Brain pericyte (primary cell): ENCODE results near the gene THAP9.
"Not testable (repeated sequence)": the region's sequence is repeated elsewhere in the genome, so short reads cannot be mapped to it uniquely, and the experiment has no call there.

Experiments used
- DNase-seq: peaks from one replicate; pipeline ENCODE4 v3.0.0-alpha.2; 2012; ENCODE audit warnings: low read depth, low spot score

Gene THAP9

DNA sequence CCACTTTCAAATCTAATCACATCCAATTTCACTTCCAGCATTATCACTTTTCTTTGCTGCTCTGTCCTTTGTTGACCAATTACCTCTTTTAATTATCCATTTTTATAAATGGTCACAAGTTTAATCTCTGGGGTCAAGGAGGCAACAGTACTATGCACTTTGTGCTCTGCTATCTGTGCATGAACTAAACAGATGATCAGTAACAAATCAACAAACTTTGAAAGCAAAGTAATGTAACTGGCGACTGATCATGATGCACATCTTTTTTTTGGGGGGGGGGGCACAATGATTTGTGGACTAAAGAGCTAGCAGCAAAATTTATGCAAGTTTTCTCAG is 8.1 kb upstream of the THAP9 start:
- no peak for DNase-seq

DNA sequence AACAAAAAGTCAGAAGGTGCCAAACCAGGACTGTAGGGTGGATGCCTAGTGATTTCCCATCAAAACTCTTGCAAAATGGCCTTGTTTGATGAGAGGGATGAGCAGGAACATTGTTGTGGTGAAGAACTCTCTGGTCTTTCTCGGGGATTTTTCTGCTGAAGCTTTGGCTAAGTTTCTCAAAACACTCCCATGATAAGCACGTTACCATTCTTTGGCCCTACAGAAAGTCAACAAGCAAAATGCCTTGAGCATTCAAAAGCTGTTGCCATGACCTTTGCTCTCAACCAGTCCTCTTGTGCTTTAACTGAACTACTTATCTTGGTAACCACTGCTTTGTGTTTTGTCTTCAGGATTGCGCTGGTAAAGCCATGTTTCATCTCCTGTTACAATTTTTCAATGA is 6.6 kb upstream of the THAP9 start:
- no peak for DNase-seq

DNA sequence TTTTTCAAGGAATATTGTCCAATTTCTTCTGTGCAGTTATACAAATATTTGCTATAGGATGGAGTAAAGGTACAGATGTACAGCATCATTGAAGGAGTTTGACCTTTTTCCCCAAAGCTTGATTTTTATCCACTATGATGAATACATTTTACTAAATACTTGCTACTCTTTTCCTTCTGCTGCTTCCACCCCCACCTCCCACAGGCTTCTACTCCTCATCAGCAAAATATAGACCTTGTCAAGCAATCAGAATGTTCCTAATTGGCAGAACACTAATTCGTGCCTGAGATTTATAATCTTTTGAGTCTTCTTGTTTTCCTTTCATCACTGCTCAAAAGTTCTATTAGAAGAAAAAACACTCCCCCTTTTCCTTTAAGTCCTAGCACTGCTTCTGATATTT is 3.8 kb upstream of the THAP9 start:
- DNase-seq = no peak

GRCh38 chr4:82898322-82899243 is 2.0 kb upstream of the THAP9 start:
- no peak for DNase-seq

GRCh38 chr4:82899374-82900065 is 1.0 kb upstream of the THAP9 start:
- no peak for DNase-seq

GRCh38 chr4:82900066-82900410 is 497 bp upstream of the THAP9 start:
- DNase-seq = peak; percentile 39

DNA sequence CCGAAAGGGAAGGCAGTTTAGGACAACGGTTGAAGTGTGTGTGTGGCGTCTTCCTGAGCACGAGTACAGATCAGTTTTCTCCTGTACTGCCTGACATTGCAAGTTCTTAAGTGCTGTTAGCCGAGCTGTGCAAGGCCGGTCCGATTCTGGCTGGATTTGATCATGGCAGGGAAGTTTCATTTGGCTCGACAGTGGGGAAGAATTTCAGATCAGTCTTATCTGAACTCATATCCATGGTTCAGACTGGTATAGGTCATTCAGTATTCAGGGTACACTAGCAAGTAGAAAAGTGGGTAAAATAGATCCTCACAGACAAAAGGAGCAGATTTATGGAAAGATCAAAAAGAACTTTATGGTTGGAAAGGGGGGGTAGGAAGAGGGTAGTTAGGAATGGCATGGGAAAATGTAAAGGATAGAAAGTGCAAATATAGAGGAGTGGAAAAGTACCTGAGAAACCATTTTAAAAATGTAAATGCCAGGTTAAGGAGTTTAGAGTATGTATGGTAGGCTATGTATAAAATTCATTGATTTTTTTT is 716 bp downstream of the THAP9 start:
- DNase-seq = no peak

DNA sequence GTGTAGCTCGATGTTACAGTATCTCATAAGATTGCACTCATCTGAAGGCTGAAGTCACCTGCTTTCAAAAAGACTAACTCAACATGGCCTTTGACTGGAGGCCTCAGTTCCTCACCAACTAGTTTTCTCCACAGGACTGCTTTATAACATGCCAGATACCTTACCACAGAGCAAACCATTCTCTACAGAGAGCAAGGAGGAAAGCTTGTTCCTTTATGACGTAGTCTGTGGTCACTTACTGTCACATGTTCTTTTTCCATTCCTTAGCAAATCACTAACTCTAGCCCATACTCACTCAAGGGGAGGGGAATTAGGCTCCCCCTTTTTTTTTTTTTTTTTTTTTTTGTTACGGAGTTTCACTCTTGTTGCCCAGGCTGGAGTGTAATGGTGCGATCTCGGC is 3.2 kb downstream of the THAP9 start:
- DNase-seq = no peak

GRCh38 chr4:82905205-82905604 is 4.7 kb downstream of the THAP9 start:
- DNase-seq = no peak

GRCh38 chr4:82906469-82906868 is 5.9 kb downstream of the THAP9 start:
- no peak for DNase-seq

GRCh38 chr4:82909326-82909725 is 8.8 kb downstream of the THAP9 start:
- no peak for DNase-seq

DNA sequence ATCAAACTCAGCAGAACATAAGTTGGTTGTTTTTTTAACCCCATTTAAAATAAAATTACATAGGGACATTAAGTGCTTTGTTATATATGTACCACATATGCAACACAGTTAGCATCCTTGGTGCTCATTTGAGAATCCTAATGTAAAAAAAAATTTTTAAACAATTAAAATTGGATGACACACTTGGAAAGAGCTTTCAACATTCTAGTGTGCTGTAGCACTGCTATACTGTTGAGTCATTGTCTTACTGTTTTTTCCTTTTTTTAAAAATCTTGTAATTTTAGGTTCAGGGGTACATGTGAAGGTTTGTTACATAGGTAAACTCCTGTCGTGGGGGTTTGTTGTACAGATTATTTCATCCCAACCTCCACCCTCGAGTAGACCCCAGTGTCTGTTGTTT is 12.8 kb downstream of the THAP9 start:
- DNase-seq = no peak

GRCh38 chr4:82913968-82914367 is 13.4 kb downstream of the THAP9 start:
- not testable (repeated sequence) for DNase-seq

DNA sequence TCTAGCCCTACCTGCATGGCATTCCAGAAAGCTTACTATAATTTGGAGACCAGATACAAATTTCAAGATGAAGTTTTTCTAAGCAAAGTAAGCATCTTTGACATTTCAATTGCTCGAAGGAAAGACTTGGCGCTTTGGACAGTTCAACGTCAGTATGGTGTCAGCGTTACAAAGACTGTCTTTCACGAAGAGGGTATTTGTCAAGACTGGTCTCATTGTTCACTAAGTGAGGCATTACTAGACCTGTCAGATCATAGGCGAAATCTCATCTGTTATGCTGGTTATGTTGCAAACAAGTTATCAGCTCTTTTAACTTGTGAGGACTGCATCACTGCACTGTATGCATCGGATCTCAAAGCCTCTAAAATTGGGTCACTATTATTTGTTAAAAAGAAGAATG is 17.6 kb downstream of the THAP9 start:
- DNase-seq = no peak

DNA sequence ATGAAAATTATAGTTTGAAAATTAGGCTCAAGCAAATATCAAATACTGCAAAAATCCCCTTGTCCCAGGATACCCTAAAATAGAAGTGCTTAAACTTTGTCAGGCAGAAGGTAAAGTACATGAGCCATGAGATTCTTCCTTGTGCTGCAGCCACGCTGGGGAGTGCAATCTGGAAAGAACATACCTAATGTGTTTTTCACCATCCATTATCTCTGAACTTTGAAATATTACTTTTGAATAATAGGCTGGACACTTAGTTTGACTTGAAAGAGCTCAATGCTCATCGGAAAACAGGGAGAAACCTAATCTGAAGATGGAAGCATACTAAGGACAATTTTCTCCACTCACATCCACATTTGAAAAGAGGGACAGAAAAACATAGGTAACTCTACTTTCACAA is 18.9 kb downstream of the THAP9 start:
- DNase-seq = no peak

DNA sequence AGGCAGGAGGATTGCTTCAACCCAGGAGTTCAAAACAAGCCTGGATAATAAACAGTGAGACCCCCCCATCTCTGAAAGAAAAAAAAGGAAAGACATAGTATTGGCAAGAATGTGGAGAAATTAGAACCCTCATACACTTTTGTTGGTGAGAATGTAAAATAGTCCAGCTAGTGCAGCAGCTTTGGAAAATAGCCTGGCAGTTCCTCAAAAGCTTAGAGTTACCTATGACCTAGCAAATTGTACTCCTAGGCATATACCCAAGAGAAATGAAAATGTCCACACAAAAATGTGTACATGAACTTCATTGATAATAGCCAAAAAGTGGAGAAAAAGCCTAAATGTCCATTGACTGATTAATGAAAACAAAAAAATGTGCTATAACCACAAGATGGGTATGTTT is 21.3 kb downstream of the THAP9 start:
- no peak for DNase-seq

GRCh38 chr4:82930848-82931755 is 30.6 kb downstream of the THAP9 start:
- DNase-seq = no peak

- DNase-seq = no peak
Observed at GRCh38 chr4:82934441-82934840, 33.9 kb downstream of the THAP9 start.

DNA sequence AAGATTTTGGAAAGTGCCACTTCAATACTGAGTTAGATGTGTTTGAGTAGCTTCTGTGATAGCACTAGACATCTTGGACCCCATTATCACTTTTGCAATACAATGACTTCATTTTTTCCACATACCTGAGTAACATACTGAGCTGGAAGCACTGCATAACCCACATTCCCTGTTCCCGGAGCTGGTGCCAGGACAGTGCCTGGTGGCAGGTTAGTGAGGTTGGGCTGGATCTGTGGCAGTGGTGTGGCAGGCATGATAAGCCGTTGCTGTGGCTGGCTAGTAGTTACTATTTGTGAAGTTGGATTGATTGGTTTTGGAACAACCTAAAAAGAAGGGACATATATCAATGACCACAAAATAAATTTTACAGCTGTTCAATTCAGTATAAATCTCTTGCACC is 38.9 kb downstream of the THAP9 start:
- no peak for DNase-seq

- no peak for DNase-seq
Observed at GRCh38 chr4:82947498-82947897, 47.0 kb downstream of the THAP9 start.

DNA sequence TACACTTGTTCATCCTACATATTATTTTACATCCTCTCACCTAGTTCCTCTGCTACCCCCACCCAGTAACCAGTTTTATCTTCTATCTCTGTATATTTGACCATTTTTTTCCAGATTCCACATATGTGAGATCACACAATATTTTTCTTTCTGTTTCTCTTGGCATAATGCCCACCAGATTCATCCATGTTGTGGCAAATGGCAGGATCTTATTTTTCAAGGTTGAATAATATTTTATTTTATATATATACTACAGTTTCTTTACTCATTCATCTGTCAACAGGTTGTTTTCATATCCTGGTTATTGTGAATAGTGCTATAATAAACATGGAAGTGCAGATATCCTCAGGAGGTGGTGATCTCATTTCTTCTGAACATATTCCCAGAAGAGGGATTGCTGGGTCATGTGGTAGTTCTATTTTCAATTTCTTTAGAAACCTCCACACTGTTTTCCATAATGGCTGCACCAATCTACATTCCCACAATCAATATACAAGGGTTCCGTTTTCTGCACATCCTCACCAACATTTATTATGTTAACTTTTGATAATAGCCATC is 48.2 kb downstream of the THAP9 start:
- no peak for DNase-seq

DNA sequence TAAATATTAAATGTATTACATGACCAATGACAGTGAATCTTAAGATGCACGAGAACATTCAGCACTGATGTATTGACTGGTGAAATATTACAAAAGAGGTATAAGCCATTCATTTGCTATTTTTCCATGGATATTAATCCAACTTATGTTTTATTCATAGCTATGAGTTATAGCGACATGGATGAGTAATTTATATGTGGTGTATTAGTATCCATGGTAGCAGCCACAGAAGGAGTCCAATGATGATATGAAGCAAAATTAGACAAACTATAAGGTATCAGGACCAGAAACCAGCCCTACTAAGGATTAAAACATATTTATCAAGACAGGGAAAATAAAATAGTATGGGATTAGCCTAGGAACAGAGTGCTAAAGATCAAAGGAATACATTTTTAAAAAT is 50.7 kb downstream of the THAP9 start:
- no peak for DNase-seq
